HG03095 (cell line): ENCODE data around the gene FKBP15.
"Not testable (repeated sequence)": the region's sequence is repeated elsewhere in the genome, so short reads cannot be mapped to it uniquely, and the experiment has no call there.

Experiments
- ATAC-seq: cut with Tn5 transposase; IDR thresholded peaks from one replicate; pipeline ENCODE4 v1.9.1; 2021; ENCODE audit warnings: moderate library complexity; ENCODE audit not compliant: unreplicated experiment

Gene FKBP15

DNA sequence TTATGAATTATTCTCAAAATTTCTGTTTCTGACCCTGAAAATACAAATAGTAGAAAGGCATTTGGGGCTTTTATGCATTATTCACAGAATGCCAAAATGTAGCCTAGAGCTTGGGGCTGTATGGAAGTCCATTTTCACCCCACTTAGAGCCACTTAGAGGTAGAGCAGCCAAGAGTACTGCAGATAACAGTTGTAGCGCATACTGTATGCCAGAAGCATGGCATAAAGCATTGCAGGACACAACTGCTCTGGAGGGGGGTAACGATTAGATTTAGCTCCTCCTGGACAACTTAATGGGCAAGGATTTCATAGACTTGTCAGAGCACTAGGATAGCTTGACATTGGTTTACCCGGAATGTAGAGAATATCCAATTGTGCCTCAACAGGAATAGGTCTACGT is 15.9 kb upstream of the FKBP15 start:
- ATAC-seq: no peak

- ATAC-seq: not testable (repeated sequence)
Measured at GRCh38 chr9:113235701-113236255, 14.7 kb upstream of the FKBP15 start.

- ATAC-seq: no peak
Measured at GRCh38 chr9:113231701-113232100, 10.6 kb upstream of the FKBP15 start.

DNA sequence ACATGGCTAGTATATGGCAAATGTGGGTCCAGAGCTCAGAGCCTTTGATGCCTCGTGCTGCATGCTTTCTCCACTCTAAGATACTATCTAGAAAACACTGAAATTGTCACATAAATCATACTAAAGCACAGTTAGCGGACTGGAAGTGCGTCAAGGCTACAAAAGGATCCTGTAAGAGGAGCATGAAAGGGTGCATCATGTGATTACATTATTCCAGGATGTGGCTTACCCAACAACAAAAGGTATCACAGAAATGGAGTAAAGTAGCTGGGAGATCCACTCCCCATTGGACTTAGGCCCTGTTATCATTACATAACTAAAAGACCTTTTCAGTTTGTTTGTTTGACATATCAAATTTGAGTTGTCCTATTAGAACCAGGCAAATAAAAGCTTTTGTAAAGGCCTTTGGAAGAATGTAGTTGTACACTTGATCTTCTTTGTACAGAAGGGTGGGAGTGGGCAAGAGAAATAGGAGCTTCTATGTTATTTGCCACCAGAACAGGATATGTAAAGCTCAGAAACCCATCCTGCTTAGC is 7.1 kb upstream of the FKBP15 start:
- ATAC-seq: no peak

- no peak for ATAC-seq
Measured at GRCh38 chr9:113227436-113227835, 6.4 kb upstream of the FKBP15 start.

DNA sequence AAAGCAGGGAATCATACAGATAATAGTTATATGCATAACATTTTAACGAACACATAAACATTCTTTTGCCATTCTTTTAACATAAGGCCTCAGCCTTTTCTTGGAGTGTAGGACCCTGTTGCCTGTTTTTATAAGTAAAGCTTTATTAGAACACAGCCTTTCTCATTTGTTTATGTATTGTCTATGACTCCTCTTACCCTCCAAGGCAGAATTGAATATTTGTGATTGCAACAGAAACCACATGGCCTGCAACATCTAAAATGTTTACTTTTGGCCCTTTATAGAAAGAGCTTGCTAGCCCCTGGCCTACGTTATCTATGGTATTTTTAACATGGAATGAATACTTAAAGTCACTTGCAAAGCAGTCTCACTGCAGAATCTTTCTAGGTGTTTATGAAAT is 2.9 kb upstream of the FKBP15 start:
- no peak for ATAC-seq

- no peak for ATAC-seq
Measured at GRCh38 chr9:113222482-113222841, 1.4 kb upstream of the FKBP15 start.

GRCh38 chr9:113221800-113222481 is 864 bp upstream of the FKBP15 start:
- no peak for ATAC-seq

DNA sequence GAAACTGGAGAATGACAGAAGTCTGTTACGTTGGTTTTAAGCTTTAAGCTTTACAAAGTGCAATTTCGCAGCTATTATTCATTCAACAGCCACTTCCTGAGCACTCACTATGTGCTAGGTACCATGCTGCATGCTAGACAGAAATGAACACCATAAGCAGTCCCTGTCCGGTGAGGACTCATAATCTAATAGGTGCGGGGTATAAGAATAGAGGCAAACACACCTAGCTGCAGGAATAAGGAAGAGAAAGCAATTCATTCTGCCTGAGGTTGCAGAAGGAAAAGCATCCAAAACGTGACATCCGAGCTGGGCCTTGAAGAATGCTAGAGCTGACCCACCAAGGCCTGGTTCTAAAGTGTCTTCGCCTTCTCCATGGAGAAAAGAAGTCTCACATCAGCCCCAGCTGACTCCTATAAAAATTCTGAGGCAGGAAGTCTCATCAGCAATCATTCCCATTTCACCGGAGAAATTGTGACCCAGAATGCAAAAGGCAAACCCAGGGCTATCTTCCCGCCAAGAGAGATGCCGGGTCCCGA is 542 bp downstream of the FKBP15 start:
- no peak for ATAC-seq

- peak; percentile 54 for ATAC-seq
Measured at GRCh38 chr9:113219969-113220368, 1.1 kb downstream of the FKBP15 start.

DNA sequence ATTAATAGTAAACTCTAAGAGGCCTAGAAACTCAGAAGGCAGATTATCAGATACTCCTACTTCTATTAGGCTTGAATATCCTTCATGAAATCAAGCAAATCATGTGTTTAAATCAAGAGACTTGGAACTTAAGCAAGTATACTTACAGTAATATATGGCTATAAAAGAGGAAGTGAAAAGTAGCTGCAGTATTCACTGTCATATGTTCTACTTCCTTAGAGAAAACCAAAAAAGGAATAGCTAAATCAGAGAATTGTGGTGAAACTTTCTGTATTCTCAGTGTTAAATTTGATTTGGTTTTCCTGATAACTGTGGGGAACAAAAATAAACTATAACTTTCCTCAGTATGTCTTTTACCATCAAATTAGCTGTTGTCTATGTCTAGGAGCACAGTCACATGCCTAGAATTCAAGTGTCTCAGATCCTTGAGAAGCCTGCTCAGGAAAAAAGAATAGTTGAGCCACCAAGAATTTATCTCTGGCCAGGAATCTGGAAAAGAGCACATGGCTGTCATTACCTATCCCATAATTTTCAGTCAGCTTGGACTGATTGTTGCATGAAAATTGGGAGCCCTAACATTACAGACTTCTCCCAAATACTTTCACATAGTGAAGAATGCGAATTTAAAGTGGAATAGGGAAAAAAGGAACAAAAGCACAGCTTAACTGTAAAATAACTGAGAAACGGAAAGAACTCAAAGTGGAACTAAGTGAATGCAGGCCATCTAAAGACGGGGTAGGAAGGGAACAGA is 1.7 kb downstream of the FKBP15 start:
- peak; percentile 39 for ATAC-seq

GRCh38 chr9:113216406-113216805 is 4.7 kb downstream of the FKBP15 start:
- ATAC-seq: no peak

GRCh38 chr9:113215132-113215531 is 5.9 kb downstream of the FKBP15 start:
- ATAC-seq: no peak

DNA sequence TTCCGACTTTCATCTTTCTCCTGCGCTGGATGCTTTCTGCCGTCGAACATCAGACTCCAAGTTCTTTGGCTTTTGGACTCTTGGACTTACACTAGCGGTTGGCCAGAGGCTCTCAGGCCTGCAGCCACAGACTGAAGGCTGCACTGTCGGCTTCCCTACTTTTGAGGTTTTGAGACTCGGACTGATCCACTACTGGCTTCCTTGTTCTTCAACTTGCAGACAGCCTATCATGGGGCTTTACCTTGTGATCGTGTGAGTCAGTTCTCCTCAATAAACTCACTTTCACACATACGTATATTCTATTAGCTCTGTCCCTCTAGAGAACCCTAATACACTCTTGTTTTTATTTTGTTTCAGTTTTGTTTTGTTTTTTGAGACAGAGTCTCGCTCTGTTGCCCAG is 10.3 kb downstream of the FKBP15 start:
- no peak for ATAC-seq

- ATAC-seq: no peak
Measured at GRCh38 chr9:113205861-113206260, 15.2 kb downstream of the FKBP15 start.

- no peak for ATAC-seq
Measured at GRCh38 chr9:113205432-113205831, 15.6 kb downstream of the FKBP15 start.

GRCh38 chr9:113199683-113200329 is 21.3 kb downstream of the FKBP15 start:
- no peak for ATAC-seq

- no peak for ATAC-seq
Measured at GRCh38 chr9:113192455-113192854, 28.6 kb downstream of the FKBP15 start.

DNA sequence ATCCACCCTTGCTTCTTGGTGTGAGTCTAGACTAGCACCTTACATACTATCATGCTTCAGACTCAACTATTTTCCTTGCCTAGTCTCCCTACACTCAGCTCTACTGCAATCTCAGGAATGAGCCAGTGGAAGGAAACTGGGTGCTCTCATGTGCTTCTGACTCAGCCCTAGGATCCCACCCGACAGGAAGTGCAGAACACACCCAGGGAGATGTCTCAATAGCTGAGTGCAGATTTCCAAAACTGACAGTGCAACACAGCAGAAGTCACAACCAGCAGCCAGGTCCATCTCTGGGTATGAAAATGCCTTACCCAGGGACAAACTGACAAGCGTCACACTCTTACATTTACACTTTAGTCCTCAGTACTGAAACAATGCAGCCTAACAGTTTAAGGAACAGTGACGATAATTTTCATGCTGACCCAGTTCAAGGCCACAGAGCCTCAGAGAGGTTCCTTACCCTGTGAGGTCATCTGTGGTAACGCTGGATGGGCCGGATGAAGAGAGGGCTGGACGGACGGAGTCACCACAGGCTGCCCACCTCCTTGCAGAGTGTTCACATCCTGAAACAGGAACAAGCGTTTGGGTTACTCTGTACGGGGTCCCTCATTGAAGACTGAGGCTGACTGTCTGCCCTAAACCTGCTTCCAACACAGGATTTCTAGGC is 33.0 kb downstream of the FKBP15 start:
- ATAC-seq: no peak

DNA sequence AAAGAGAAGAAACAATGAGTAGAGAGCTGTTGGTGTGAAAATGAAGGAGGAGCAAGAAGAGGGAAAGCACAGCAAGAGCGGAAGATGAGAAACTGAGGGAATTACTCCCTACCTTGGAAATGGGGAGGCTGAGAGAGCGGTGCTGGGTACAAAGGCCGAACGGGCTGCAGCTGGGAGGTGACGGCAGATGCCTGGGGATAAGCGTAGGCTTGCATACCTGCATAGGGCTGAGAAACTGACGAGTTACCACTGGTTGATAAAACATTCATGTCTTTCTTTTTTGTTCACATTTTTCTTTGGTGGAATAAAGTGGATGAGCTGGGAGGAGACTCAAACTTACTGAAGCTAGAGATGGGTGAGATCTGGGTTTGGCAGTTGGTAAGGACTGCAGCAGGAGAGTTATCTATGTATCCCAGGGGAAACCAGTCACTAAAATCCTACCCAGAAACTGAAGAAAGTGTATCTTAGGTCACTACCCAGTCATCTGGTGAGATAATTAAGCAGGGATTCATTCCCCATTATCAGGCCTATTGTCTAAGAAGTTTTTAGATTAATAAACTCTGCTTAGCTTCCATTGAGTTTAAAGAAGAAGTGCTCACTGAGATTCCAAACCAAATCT is 34.8 kb downstream of the FKBP15 start:
- no peak for ATAC-seq
